Measurements from ENCODE around the gene PHLDA2. TPM values are rescaled to one million over a fixed set of nuclear protein-coding genes. Genes with fewer than 3 reads are reported as not detected.

The PHLDA2 gene
- total RNA-seq, 2 donors from 2014 or later: 0.96 to 2.8 TPM

GRCh38 chr11:2880646-2881045 lies 48.6 kb downstream of the PHLDA2 start:
- no peak for DNase-seq
- peaks cover 13% of the 10 kb centered on the region for H3K27me3 Mint-ChIP-seq
- ATAC-seq: no peak
- peak overlapping the region; percentile 43 for H3K27ac Mint-ChIP-seq
- no peaks in the 10 kb centered on the region for H3K9me3 ChIP-seq (ENCODE audit: control insufficient read depth, low read length, poor library complexity, severe bottlenecking)
- no peak overlapping the region for H3K4me3 Mint-ChIP-seq
- no peaks in the 10 kb centered on the region for H3K36me3 Mint-ChIP-seq (ENCODE audit: low read depth)
- peaks cover 4% of the 10 kb centered on the region for H3K4me1 Mint-ChIP-seq

GRCh38 chr11:2878782-2879181 lies 50.4 kb downstream of the PHLDA2 start:
- ATAC-seq (no peak), DNase-seq (no peak)
- peaks cover 2% of the 10 kb centered on the region for H3K9me3 ChIP-seq (ENCODE audit: control insufficient read depth, low read length, poor library complexity, severe bottlenecking)
- Mint-ChIP-seq H3K4me1 (peaks cover 2% of the 10 kb centered on the region), H3K27me3 (peaks cover 13% of the 10 kb centered on the region), H3K27ac (no peak overlapping the region), H3K36me3 (ENCODE audit: low read depth) (no peaks in the 10 kb centered on the region), H3K4me3 (no peak overlapping the region)

Other genes with a start within 250 kb of the PHLDA2 start
- gene KCNQ1OT1, start 229.4 kb downstream of the PHLDA2 start, total RNA-seq: under 1 TPM; 0.20 to 0.23 TPM
- 1 to 10 TPM in 1 of 2 donors, under 1 TPM in 1; 0.91 to 2.6 TPM for gene CDKN1C, start 43.6 kb downstream of the PHLDA2 start, total RNA-seq
- 100 to 1,000 TPM; 229 to 275 TPM for gene NAP1L4, start 62.9 kb upstream of the PHLDA2 start, total RNA-seq
- gene CARS1, start 128.0 kb upstream of the PHLDA2 start, total RNA-seq: 10 to 100 TPM; 41.4 to 52.0 TPM
- gene OSBPL5, start 235.9 kb upstream of the PHLDA2 start, total RNA-seq: 1 to 10 TPM; 6.8 to 8.1 TPM